Measurements from ENCODE around the gene OPCML.

OPCML gene

DNA sequence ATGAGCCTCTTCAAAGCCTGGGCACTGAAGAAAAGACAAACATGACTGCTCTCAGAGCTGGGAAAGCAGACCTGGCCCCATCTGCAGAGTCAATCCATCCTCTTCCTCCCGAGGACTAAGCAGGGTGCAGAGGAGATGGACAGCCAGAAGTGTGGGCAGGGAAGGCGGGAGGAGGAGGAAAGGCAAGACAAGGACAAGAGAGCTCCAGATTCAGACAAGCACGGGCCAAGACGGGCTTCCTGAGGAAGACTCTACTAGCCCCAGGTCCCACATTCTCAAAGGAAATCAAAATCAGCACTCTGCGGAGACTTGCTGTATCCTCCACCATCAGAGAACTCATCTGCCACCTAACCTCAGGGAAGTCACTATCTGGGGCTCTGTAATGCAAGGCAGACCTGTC is 28.5 kb downstream of the OPCML start:
- TF ChIP-seq CTCF (IDR thresholded peaks at IDR 0.05; ENCODE audit: extremely low read depth, missing control alignments) = no peak

DNA sequence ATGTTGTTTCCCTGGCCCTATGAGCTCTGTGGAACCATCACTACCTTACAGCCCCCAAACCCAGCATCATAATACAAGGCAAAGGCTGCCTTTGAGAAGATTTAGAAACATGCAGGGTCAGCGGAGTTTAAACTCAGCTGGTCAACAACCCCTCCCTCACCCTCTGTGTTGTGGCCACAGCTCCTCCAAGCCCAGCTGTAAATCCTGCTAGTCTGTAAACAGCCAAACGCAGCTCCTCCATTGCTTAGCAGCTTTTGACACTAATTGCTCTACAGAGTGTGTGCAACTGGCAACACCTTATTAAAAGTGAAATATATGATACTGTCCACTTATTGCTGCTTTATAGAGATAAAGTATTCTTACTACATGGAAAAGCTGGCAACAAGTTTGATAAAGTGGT is 29.1 kb downstream of the OPCML start:
- TF ChIP-seq CTCF (IDR thresholded peaks at IDR 0.05; ENCODE audit: extremely low read depth, missing control alignments) = no peak
- DNase-seq (ENCODE audit: low spot score) = no peak

More for the DNA sequence above, 28.5 kb downstream of the OPCML start:
- no peak for DNase-seq (ENCODE audit: low spot score)

DNA sequence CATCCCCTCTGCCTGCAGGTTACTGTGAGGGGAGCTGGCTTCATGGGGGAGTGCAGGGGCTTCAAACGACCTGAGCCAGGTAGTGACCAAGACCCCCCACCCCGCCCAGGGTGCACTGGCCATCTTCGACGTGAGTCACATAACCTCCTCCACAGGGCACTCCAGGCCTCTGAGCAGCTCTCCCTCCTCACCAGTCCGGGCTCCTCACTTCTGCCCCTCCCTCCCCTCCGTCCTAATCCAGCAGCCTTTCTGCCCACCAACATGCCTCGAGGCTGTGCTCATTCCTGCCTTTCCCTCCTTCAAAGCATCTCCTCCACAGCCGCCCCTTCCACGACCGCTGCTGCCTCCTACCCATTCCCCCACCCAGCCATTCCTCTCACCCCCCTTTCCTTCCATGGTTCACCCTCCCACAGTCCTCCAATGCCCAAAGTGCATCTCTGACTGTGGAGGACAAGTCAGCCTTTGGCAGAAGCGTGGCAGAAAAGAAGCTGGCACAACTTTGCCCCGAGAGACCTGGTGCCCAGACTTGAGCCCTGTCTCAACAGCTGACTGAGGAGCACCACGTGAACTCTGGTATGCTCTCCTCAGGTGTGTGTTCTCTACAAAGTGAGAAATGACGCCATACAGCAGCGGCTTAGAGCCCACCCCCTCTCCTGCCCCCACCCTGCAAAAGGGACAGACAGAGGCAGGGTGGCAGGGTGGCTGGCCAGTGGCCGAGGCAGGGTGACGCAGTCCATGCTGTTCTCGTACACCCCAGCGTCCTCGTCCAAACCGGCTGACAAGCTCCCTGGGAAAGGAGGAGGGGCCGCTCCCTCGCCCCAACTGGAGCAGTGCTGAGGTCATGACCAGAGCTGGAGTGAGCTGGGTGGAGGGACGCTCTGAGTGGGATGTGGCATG is 30.4 kb downstream of the OPCML start:
- DNase-seq (ENCODE audit: low spot score) = no peak
- no peak for TF ChIP-seq CTCF (IDR thresholded peaks at IDR 0.05; ENCODE audit: extremely low read depth, missing control alignments)

DNA sequence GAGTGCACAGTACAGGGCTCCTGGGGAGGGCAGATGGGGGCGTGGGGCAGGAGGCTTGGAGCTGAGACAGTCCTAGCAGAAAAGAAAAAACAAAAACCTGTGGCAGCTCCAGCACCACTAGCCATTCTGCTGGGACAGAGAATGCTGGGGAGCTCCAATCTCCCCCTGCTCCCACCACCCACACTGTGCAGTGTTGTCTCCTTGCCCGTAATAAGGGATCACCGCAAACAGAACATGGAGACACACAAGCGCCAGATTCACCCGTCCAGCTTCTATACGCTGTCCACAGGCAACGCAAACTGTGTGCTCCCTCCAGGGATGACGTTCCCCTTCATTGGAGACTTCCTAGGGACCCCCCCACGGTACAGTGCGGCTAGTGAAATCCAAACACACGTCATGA is 31.4 kb downstream of the OPCML start:
- TF ChIP-seq CTCF (IDR thresholded peaks at IDR 0.05; ENCODE audit: extremely low read depth, missing control alignments) = no peak
- no peak for DNase-seq (ENCODE audit: low spot score)

- DNase-seq (ENCODE audit: low spot score) = no peak
- no peak for TF ChIP-seq CTCF (IDR thresholded peaks at IDR 0.05; ENCODE audit: extremely low read depth, missing control alignments)
These were observed 31.9 kb downstream of the OPCML start for GRCh38 chr11:133500435-133500834.

GRCh38 chr11:133498969-133499368 is 33.3 kb downstream of the OPCML start:
- TF ChIP-seq CTCF (IDR thresholded peaks at IDR 0.05; ENCODE audit: extremely low read depth, missing control alignments) = no peak
- DNase-seq (ENCODE audit: low spot score) = no peak

DNA sequence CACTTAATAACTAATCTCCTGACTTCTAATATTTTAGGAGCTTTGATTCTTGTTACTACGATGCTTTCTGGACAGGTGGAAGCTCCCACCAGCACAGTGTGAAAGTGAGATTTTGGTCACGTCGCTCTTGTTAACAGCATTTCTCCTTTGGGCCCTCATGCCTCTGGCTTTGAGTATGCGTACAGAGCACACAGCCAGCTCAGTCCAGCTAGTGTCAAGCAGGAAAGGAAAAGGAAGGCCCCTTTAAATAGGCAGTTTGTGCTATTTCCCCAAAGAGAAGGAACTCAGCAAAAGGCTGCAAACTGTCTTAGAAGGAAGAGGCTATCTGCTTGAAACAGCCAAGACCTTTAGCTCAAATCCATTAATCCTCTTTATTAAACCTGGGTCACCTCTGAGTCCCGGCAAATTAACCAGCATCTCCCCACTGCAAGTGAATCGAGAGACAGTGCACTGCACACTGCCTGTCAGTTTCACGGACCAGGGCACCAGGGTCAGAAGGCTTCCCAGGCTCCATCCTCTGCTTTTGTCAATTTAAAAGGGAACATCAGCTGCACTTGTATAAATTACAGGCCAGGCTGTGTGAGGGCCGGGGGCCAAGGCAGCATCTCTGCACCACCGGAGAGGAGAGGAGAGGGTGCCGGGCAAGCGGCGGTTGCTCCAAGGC is 34.7 kb downstream of the OPCML start:
- DNase-seq (ENCODE audit: low spot score) = no peak
- TF ChIP-seq CTCF (IDR thresholded peaks at IDR 0.05; ENCODE audit: extremely low read depth, missing control alignments) = no peak
